ENCODE data around the gene STRN3.
A peak's percentile ranks its signal among the peaks of the same experiment; 100 is the strongest.
"Not testable (repeated sequence)": the region's sequence is repeated elsewhere in the genome, so short reads cannot be mapped to it uniquely, and the experiment has no call there.

Gene STRN3

GRCh38 chr14:31036552-31036951, 10.4 kb upstream of the STRN3 start:
- no peak for DNase-seq

- no peak for DNase-seq
Observed at GRCh38 chr14:31030469-31030868, 4.3 kb upstream of the STRN3 start.

DNA sequence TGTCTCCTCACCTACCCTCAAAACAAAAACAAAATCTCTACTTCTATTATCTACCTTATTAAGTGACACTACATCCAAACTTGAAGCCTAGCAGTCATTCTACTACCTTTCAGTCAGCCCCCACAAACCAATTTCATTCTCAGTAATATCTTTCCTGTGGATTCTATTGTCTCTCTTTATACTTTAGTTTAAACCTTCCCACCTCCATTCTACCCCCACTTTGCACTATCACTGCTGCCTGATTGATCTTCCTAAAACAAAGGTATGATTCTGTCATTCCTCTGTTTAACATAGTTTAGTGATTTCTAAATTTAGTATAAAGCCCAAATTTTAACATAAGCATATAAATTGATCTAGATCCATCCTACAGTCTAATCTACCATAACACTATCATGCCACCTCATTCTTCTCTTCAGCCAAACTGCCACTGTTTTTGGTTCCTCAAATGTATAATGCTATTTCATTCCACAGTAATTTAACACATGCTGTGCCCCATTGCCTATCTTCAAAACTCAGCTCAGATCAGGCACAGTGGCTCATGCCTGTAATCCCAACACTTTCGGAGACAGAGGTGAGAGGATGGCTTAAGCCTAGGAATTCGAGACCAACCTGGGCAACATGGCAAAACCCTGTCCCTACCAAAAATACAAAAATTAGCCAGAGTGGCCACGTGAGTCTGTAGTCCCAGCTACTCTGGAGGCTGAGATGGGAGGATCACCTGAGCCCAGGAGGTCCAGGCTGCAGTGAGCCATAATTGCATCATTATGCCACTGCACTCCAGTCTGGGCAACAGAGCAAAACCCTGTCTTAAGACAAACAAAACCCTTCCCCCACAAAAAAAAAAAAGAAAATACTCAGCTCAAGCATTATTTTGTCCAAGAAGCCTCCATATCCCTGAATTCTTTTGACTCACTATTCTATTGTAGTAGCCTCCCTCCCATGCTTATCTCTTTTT, 3.1 kb upstream of the STRN3 start:
- DNase-seq: no peak

DNA sequence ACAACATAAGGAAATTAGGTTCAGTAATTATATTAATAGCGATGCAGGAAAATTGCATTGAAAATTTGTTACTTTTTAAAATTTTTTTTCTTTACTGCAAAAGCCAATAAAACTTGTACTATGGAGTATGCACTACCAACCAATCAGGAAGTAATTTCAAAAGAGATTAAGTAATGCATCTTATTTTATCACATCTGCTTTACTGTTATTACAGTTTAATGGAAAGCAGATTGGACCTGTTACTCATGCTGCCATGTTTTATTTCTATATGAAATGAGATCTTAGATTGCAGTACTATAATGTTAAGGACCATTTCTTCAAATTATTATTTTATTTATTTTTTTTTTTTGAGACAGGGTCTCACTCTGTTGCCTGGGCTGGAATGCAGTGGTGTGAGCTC, 1.7 kb upstream of the STRN3 start:
- DNase-seq: no peak

DNA sequence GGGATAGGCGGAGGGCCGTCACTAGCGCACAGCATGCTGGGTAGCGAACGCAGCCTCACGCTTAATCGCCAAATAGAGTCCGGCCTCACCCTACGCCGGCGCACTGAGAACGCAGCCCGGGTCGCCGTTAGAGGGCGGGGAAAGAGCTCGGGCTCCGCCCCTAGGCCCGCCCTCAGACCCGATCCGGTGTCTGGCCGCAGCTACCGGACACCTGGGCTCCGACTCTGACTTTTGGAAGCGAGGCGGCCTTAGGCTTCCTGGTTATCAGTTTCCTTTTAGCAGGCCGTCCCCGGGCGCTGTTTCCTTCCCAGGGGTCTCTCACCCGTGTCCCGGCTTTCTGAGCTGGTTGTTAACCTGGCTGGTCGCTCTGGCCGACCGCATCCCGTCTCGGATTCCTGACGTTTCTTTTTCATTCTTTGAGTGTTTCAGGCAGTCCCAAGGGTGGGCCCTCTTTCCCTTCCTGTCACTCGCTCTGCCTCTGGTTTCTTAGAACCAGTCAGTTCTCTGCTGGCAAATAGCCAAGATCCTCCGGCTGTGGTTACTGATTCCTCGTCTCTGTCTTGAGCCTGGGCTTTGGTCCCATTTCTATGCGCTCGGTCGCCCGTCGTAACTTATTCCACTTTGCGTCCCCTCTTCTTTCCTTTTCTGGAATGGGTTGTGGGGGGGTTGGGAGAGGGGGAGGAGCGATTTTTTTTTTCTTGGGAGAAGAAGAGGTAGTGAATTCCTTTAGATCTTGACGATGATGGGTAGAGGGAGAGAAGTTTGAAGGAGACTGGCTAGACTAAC, 464 bp upstream of the STRN3 start:
- DNase-seq: peak; percentile 97

GRCh38 chr14:31025367-31026076, 657 bp downstream of the STRN3 start, which contains the start of gene AP4S1:
TSS of gene AP4S1 (plus strand) at chr14:31025649. CDS start at chr14:31066197, 40,548 bp downstream.
- DNase-seq: peak; percentile 66

- no peak for DNase-seq
Observed at GRCh38 chr14:31024577-31025366, 1.4 kb downstream of the STRN3 start.

- DNase-seq: no peak
Observed at GRCh38 chr14:31024010-31024480, 2.1 kb downstream of the STRN3 start.

DNA sequence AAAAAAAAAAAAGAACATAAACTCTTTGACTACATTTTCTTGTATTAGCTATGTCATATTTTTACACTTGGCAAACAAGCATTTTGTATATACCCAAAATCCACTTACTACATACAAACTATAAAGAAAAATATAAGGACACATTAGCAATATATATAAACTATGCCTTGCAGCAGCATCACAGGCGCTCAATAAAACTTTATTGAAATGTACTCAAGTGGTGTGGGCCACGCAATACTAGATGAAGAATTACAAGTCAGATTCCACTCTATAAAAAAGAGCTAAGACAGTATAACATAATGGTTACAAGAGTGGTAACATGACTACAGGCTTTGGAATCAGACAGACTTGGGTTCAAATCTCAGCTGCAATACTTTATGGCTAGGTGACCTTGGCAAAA, 3.8 kb downstream of the STRN3 start:
- no peak for DNase-seq

DNA sequence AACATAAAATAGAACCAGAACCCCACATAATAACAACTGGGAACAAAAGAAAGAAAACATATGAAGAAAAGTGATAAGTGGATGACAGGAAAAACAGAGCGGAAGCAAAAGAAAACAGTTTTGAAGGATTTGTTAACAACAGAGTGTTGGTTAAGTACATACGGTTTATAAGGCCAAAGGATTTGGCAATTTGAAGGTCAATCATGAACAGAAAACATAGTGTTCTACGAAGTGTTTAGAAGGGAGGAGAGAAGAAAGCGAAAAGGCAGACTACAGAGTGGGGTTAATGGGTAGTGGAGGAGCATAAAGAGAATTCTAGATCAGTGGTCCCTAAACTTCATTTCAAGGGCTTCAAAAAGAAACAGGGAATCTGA, 4.6 kb downstream of the STRN3 start:
- no peak for DNase-seq

GRCh38 chr14:31020834-31021575, 5.2 kb downstream of the STRN3 start:
- no peak for DNase-seq

DNA sequence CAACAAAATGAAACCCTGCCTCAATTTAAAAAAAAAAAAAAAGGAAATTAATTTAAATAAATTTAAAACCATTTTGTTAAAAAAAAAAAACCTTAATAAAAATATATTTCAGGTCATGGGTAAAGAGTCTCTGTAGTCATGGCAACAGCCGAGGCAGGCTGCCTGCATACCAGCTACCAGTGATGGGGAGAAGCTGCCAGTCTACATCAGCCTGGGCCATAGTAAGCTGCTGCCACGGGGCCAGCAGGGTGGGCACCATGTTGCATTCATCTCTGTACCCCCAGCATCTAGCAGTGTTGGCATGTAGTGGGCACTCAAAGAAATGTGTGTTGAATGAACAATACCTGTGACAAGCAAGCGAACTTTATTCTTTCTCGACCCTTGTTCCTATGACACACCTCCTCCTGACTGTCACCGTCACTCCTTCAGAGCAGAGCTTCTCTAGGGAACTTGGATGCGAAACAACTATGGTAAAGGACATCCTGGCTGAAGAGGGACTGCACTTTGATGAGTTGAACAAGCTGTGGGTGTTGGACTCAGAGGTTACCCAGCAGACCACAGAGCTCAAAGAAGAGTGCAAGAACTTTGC, 8.0 kb downstream of the STRN3 start:
- DNase-seq: no peak

GRCh38 chr14:31013841-31014240, 12.3 kb downstream of the STRN3 start:
- no peak for DNase-seq

- DNase-seq: no peak
Observed at GRCh38 chr14:31010935-31011334, 15.2 kb downstream of the STRN3 start.

- no peak for DNase-seq
Observed at GRCh38 chr14:31009836-31010574, 16.2 kb downstream of the STRN3 start.

DNA sequence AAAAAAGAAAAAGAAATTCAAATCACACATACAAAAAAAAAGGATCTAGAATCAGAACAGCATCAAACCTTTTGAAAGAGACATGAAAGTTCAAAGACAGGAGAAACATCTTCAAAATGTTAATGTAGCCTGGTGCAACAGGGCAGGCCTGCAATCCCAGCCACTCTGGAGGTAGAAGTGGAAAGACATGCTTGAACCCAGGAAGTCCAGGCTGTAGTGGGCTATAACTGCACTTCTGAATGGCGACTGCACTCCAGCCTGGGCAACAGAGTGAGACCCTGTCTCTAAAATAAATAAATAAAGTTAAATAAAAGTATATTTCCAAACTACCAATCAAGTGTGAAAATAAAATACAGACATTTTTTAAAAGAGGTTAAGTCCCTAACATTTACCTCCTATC, 19.5 kb downstream of the STRN3 start:
- no peak for DNase-seq

DNA sequence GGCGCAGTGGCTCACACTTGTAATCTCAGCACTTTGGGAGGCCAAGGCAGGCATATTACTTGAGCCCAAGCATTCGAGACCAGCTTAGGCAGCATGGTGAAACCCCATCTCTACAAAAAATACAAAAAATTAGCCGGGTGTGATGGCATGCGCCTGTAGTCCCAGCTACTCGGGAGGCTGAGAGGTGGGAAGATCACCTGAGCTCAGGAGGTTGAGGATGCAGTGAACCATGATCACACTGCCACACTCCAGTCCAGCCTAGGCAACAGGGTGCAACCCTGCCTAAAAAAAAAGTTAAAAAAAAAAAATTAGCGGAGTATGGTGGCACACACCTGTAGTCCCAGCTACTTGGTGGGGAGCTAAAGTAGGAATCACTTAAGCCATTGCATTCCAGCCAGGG, 22.2 kb downstream of the STRN3 start:
- DNase-seq: not testable (repeated sequence)

GRCh38 chr14:31003284-31003683, 22.9 kb downstream of the STRN3 start:
- DNase-seq: no peak

DNA sequence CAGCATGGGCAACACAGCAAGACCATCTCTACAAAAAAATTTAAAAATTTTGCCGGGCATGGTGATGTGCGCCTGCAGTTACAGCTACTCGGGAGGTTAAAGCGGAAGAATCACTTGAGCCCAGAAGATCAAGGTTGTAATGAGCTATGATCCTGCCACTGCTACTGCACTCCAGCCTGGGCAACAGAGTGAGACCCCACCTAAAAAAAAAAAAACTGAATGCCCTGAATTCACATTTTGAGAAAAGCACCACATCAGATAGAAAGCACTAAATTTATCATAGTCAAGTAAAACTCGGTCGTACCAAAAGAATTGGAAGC, 24.9 kb downstream of the STRN3 start:
- DNase-seq: no peak

DNA sequence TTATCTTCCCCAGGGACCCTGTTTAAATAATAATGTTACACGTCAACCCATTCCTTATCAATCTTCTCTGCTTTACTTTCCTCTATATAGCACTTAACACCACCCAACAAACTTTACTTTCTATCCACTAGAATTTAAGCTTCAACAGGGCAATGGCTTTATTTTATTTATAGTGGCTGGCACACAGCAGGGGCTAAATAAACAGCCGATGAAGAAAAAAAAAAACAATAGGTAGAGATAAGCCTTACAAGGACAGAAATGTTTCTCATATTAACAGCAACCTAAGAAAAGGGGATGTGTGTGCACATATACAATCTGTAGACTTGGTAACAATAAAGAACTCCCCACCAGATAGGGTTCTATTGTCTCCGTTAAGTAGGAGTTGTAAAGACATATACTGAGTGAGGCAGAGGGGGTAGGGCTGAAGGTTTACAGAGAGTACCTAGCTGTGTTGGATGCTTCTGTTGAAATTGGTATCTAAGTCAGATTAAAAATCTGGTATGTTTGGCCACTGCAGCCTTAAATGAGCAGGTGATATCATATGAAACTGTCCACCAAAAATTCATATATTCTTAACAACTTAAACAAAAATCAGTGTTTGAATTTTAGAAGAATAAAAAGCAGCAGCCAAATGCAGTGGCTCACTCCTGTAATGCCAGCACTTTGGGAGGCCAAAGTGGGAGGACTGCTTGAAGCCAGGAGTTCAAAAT, 25.4 kb downstream of the STRN3 start:
- DNase-seq: no peak

All from NCI-H1092 treated with DMSO at 0.1 percent for 48 hours (cell line).